Measurements from ENCODE around the gene LCE2B.

DNA sequence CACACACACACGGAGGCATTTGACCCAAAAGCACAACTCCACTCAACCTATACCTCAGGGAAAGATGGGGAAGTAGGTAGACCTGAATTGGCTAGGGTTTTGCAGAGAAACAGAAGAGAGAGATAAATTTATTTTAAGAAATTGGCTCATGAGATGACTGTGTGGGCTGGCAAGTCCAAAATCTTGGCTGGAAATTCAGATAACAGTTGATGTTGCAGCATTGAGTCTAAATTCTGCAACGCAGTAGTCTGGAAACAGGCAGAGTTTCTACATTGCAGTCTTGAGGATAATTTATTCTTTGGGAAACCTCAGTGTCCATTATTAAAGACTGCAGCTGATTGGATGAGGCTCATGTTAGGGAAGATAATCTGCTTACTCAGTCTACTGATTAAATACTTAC, 4.3 kb upstream of the LCE2B start:
- TF ChIP-seq GATA2 (IDR thresholded peaks at IDR 0.05; ENCODE audit: low read depth, low read length) (no peak), GATA3 (IDR thresholded peaks at IDR 0.05; ENCODE audit: low read depth, low read length) (no peak)

Measured in SH-SY5Y (cell line).